H1 (cell line): ENCODE data around the gene KIAA1671. TPM values are rescaled to one million over a fixed set of nuclear protein-coding genes. Genes with fewer than 3 reads are reported as not detected.

Experiments used
- CTCF ChIA-PET: fragments of 300-600 bp; sonication (Branson Sonifier 250); formaldehyde crosslinking; loops from one replicate; lab custom pipeline; 2021; ENCODE audit not compliant: partially characterized antibody; lab: Charles Lee
- POLR2A ChIA-PET: fragments of 300-600 bp; sonication (Branson Sonifier 250); formaldehyde crosslinking; loops from one replicate; lab custom pipeline; 2021; ENCODE audit warnings: inconsistent platforms; ENCODE audit not compliant: partially characterized antibody; lab: Charles Lee
- DNase-seq, 2 experiments: peaks; one replicate each; pipeline versions ENCODE4 v3.0.0 to v3.0.0-alpha.2; 2010 to 2022; ENCODE audit warnings: low spot score in 2 of 2, low read depth in 1 of 2, mixed read lengths in 1 of 2
- FAIRE-seq: peaks from 2 replicates; lab custom pipeline; 2011; peaks lifted over from hg19 to GRCh38; lab: Jason Lieb, UNC
- H2AFZ ChIP-seq: 2 replicates; pipeline ENCODE4 v1.8.1; 2012; ENCODE audit warnings: low read length, inconsistent platforms
- H2AK5ac ChIP-seq: 2 replicates; pipeline ENCODE4 v1.6.1; 2013; ENCODE audit warnings: low read depth, low read length
- H2BK120ac ChIP-seq: replicated peaks from 2 replicates; pipeline ENCODE3; 2013; ENCODE audit warnings: low read depth, low read length, inconsistent platforms
- H2BK12ac ChIP-seq: 2 replicates; pipeline ENCODE4 v1.6.1; 2013; ENCODE audit warnings: low read depth, low read length
- H2BK15ac ChIP-seq: 2 replicates; pipeline ENCODE4 v1.6.1; 2013; ENCODE audit warnings: low read length
- H2BK20ac ChIP-seq: 2 replicates; pipeline ENCODE4 v1.6.1; 2013; ENCODE audit warnings: low read length
- H2BK5ac ChIP-seq: 2 replicates; pipeline ENCODE4 v1.6.1; 2013; ENCODE audit warnings: low read depth, low read length
- H3K14ac ChIP-seq: 2 replicates; pipeline ENCODE4 v1.6.1; 2013; ENCODE audit warnings: inconsistent platforms; ENCODE audit not compliant: insufficient read length
- H3K18ac ChIP-seq: 2 replicates; pipeline ENCODE4 v1.6.1; 2013; ENCODE audit warnings: low read length; ENCODE audit errors: extremely low read depth
- H3K23ac ChIP-seq: 2 replicates; pipeline ENCODE4 v1.6.1; 2013; ENCODE audit warnings: inconsistent platforms; ENCODE audit not compliant: insufficient read length
- H3K23me2 ChIP-seq: 2 replicates; pipeline ENCODE4 v1.6.1; 2013; ENCODE audit warnings: low read depth, low read length
- H3K27ac ChIP-seq: 2 replicates; pipeline ENCODE4 v1.6.1; 2011; ENCODE audit warnings: low read depth, low read length, inconsistent platforms
- H3K27me3 ChIP-seq, 4 experiments: replicated peaks in 1 of 4; 1 replicate in 1 of 4; 2 replicates in 3 of 4; pipeline versions ENCODE4 v1.6.1 to v1.8.1; 2011 to 2013; ENCODE audit warnings: low read length in 3 of 4, mild to moderate bottlenecking in 3 of 4, inconsistent platforms in 2 of 4, mixed read lengths in 2 of 4, moderate library complexity in 1 of 4; ENCODE audit not compliant: control insufficient read depth in 3 of 4, insufficient read depth in 3 of 4; ENCODE audit errors: extremely low read depth in 1 of 4
- H3K36me3 ChIP-seq, 4 experiments: 2 replicates each; pipeline versions ENCODE4 v1.6.1 to v1.8.1; 2011 to 2013; ENCODE audit warnings: mild to moderate bottlenecking in 4 of 4, low read length in 3 of 4, moderate library complexity in 2 of 4, control low read depth in 1 of 4, inconsistent platforms in 1 of 4; ENCODE audit not compliant: insufficient read depth in 4 of 4, control insufficient read depth in 2 of 4
- H3K4ac ChIP-seq: replicated peaks from 2 replicates; pipeline ENCODE3; 2013; ENCODE audit warnings: low read length, low read depth, mixed read lengths, inconsistent platforms; ENCODE audit not compliant: insufficient read length
- H3K4me1 ChIP-seq, 4 experiments: replicated peaks in 1 of 4; 1 replicate in 1 of 4; 2 replicates in 3 of 4; pipeline versions ENCODE4 v1.6.1 to v1.8.1; 2011 to 2013; ENCODE audit warnings: low read length in 3 of 4, inconsistent platforms in 2 of 4, mixed read lengths in 1 of 4; ENCODE audit not compliant: insufficient read depth in 4 of 4, control insufficient read depth in 3 of 4
- H3K4me2 ChIP-seq, 2 experiments: 2 replicates each; pipeline versions ENCODE4 v1.6.1 to v1.8.1; 2011 to 2013; ENCODE audit warnings: low read depth in 2 of 2, low read length in 2 of 2, control low read depth in 1 of 2, inconsistent platforms in 1 of 2, mild to moderate bottlenecking in 1 of 2; ENCODE audit not compliant: insufficient read depth in 1 of 2
- H3K4me3 ChIP-seq, 4 experiments: fragments of 200-600, 300-600 bp in 1 of 4; sonication (generic), shearing (Covaris generic), sonication (Bioruptor Twin) in 1 of 4; 2 replicates each; pipeline versions ENCODE4 v1.5.1 to v1.8.1; 2011 to 2016; ENCODE audit warnings: low read length in 4 of 4, low read depth in 3 of 4, control low read depth in 2 of 4, inconsistent platforms in 2 of 4, mild to moderate bottlenecking in 2 of 4, mixed read lengths in 1 of 4, moderate library complexity in 1 of 4; ENCODE audit not compliant: insufficient read depth in 2 of 4; ENCODE audit errors: extremely low read depth in 1 of 4
- H3K56ac ChIP-seq: replicated peaks from 2 replicates; pipeline ENCODE3; 2013; ENCODE audit warnings: low read depth, mild to moderate bottlenecking, mixed read lengths, low read length, inconsistent platforms; ENCODE audit not compliant: insufficient read length
- H3K79me1 ChIP-seq: 2 replicates; pipeline ENCODE4 v1.6.1; 2013; ENCODE audit warnings: low read depth, low read length, control low read depth
- H3K79me2 ChIP-seq, 2 experiments: 2 replicates each; pipeline versions ENCODE4 v1.6.1 to v1.8.1; 2012 to 2013; ENCODE audit warnings: low read length in 2 of 2, mild to moderate bottlenecking in 2 of 2, inconsistent platforms in 1 of 2; ENCODE audit not compliant: insufficient read depth in 2 of 2, control insufficient read depth in 1 of 2
- H3K9ac ChIP-seq, 4 experiments: replicated peaks in 1 of 4; 1 replicate in 1 of 4; 2 replicates in 3 of 4; pipeline versions ENCODE4 v1.6.1 to v1.8.1; 2011 to 2013; ENCODE audit warnings: low read depth in 3 of 4, low read length in 3 of 4, control low read depth in 2 of 4, mild to moderate bottlenecking in 2 of 4, moderate library complexity in 2 of 4, inconsistent platforms in 1 of 4; ENCODE audit errors: extremely low read depth in 1 of 4
- H3K9me3 ChIP-seq, 2 experiments: 2 replicates each; pipeline versions ENCODE4 v1.6.1 to v1.8.1; 2012 to 2013; ENCODE audit warnings: mild to moderate bottlenecking in 2 of 2, moderate library complexity in 2 of 2, control low read depth in 1 of 2, inconsistent platforms in 1 of 2, low read depth in 1 of 2, low read length in 1 of 2, mixed read lengths in 1 of 2; ENCODE audit not compliant: insufficient read depth in 2 of 2
- H4K20me1 ChIP-seq, 2 experiments: replicated peaks in 1 of 2; 2 replicates each; pipeline versions ENCODE3 to v1.8.1; 2011 to 2013; ENCODE audit warnings: inconsistent platforms in 2 of 2, low read length in 2 of 2, mild to moderate bottlenecking in 1 of 2; ENCODE audit not compliant: insufficient read depth in 2 of 2, control insufficient read depth in 1 of 2
- H4K5ac ChIP-seq: 2 replicates; pipeline ENCODE4 v1.6.1; 2013; ENCODE audit warnings: low read length, low read depth, mixed read lengths, inconsistent platforms; ENCODE audit not compliant: insufficient read length
- H4K8ac ChIP-seq: 2 replicates; pipeline ENCODE4 v1.8.0; 2013; ENCODE audit warnings: mild to moderate bottlenecking, moderate library complexity, low read length, inconsistent platforms; ENCODE audit not compliant: insufficient read depth; ENCODE audit errors: extremely low read depth
- H4K91ac ChIP-seq: replicated peaks from 2 replicates; pipeline ENCODE3; 2013; ENCODE audit warnings: low read length, mixed read lengths, inconsistent platforms; ENCODE audit not compliant: insufficient read length
- EP300 ChIP-seq, 2 experiments: IDR thresholded peaks; 1 replicate in 1 of 2; 2 replicates in 1 of 2; pipeline ENCODE4 v1.6.1; 2011 to 2012; ENCODE audit warnings: low read depth in 2 of 2, low read length in 2 of 2, mild to moderate bottlenecking in 2 of 2, borderline replicate concordance in 1 of 2, inconsistent platforms in 1 of 2, moderate library complexity in 1 of 2
- KDM1A ChIP-seq: fragments of 200-600, 300-600 bp; sonication (generic); IDR thresholded peaks from 2 replicates; pipeline ENCODE4 v1.7.1; 2016; ENCODE audit warnings: mild to moderate bottlenecking, low read length, borderline replicate concordance
- PHF8 ChIP-seq: fragments of 200-600 bp; sonication (generic); conservative IDR thresholded peaks from 2 replicates; pipeline ENCODE4 v1.7.1; 2012; ENCODE audit warnings: low read depth, mild to moderate bottlenecking, inconsistent platforms, low read length, moderate library complexity
- SAP30 ChIP-seq: fragments of 300-600 bp; sonication (generic); IDR thresholded peaks from 2 replicates; pipeline ENCODE4 v1.7.1; 2012; ENCODE audit warnings: low read length, moderate library complexity, mild to moderate bottlenecking, inconsistent platforms; ENCODE audit not compliant: insufficient read depth, insufficient replicate concordance
- SIRT6 ChIP-seq: IDR thresholded peaks from one replicate; pipeline ENCODE4 v1.7.1; 2012; ENCODE audit warnings: low read length, inconsistent platforms
- TAF7 ChIP-seq: optimal IDR thresholded peaks from 2 replicates; pipeline ENCODE3; 2011; ENCODE audit warnings: low read depth, mild to moderate bottlenecking, inconsistent platforms, low read length, moderate library complexity, borderline replicate concordance
- YY1 ChIP-seq: IDR thresholded peaks from 2 replicates; pipeline ENCODE4 v1.6.1; 2011; ENCODE audit warnings: low read depth, mild to moderate bottlenecking, low read length
- WGBS, 2 experiments: shearing (Covaris generic) in 1 of 2; methylation state at CpG; one replicate each; pipeline versions ENCODE4 v1.1.6 to v1.1.7; 2013 to 2015; ENCODE audit warnings: low lambda C conversion rate in 2 of 2, mixed read lengths in 2 of 2, inconsistent platforms in 1 of 2, low coverage in 1 of 2, missing lambda C conversion rate in 1 of 2; ENCODE audit not compliant: insufficient replicate concordance in 2 of 2, insufficient coverage in 1 of 2, insufficient read length in 1 of 2; ENCODE audit errors: extremely low coverage in 1 of 2, missing lambda C conversion rate in 1 of 2; 5-methylcytosine and 5-hydroxymethylcytosine counted together
- polyA plus RNA-seq, 7 experiments: library from polyadenylated mRNA; depleted of rRNA in 3 of 7; stranded (reverse) in 5 of 7; unstranded in 2 of 7; fragments of >200 nt in 5 of 7; fragments of 200-250 nt in 2 of 7; gene quantifications; 1 replicate in 5 of 7; 2 replicates in 1 of 7; 4 replicates in 1 of 7; pipeline versions ENCODE4 v1.2.1 to v1.2.3, GENCODE V29; 2011 to 2013; ENCODE audit warnings: missing spikeins in 2 of 7, mixed read lengths in 2 of 7
- total RNA-seq: library from RNA; stranded (reverse); fragmentation: NEBNext Ultra II Directional; extraction: Animal tissue kit (Norgen Biotek cat#: 25700); gene quantifications from 2 replicates; pipeline ENCODE4 v1.2.1, GENCODE V29; 2021

Gene KIAA1671
- total and polyA plus RNA-seq, 2 of the 8 experiments (the other 6 are each of a cell fraction or from before 2014, with no cell fraction given) = 6.4 to 23.9 TPM

DNA sequence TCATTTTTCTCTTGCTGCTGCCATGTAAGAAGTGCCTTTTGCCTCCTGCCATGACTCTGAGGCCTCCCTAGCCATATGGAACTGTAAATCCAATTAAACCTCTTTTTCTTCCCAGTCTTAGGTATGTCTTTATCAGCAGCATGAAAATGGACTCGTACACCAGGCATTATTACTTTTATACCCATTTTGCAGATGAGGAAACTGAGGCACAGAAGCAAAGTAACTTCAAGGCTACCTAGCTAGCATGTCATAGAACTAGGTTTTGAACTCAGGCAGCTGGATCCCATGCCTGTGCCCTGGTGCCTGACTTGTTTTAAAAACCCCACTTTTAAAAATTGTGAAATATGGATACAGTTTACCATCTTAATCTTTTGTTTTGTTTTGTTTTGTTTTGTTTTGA lies 25.8 kb downstream of the KIAA1671 start:
- no peak overlapping the region for H3K14ac ChIP-seq
- H3K9me3 ChIP-seq = no peaks in the 10 kb centered on the region
- no peaks in the 10 kb centered on the region for H3K23me2 ChIP-seq
- H2BK20ac ChIP-seq = no peak overlapping the region
- H4K5ac ChIP-seq = no peak overlapping the region
- no peak overlapping the region for H4K8ac ChIP-seq
- no peak overlapping the region for H2BK15ac ChIP-seq
- H3K36me3 ChIP-seq = no peaks in the 10 kb centered on the region
- no peaks in the 10 kb centered on the region for H3K27me3 ChIP-seq
- ChIA-PET CTCF (no interaction called here), POLR2A (no interaction called here)
- H3K4ac ChIP-seq = no peak overlapping the region
- H2BK5ac ChIP-seq = no peak overlapping the region
- H3K79me2 ChIP-seq = peaks cover 0 to 14% of the 10 kb centered on the region in 2 experiments; a peak in 2 of 4 replicates
- H4K91ac ChIP-seq = no peak overlapping the region
- FAIRE-seq = no peak
- H2BK12ac ChIP-seq = no peak overlapping the region
- H2BK120ac ChIP-seq = no peak overlapping the region
- H3K27ac ChIP-seq = no peak overlapping the region
- H3K23ac ChIP-seq = no peak overlapping the region
- H3K18ac ChIP-seq = no peak overlapping the region
- H3K4me1 ChIP-seq = peaks cover 3 to 22% (median 15%) of the 10 kb centered on the region in 4 experiments
- H3K4me3 ChIP-seq = no peak overlapping the region
- DNase-seq = no peak
- no peak overlapping the region for H2AFZ ChIP-seq
- H4K20me1 ChIP-seq = peaks cover 0 to 2% of the 10 kb centered on the region in 2 experiments
- no peak overlapping the region for H3K4me2 ChIP-seq
- H3K79me1 ChIP-seq = peaks cover 7% of the 10 kb centered on the region
- H3K9ac ChIP-seq = no peak overlapping the region
- no peak overlapping the region for H2AK5ac ChIP-seq
- TF ChIP-seq EP300 (IDR thresholded peaks at IDR 0.05; ENCODE audit: borderline replicate concordance in 1 of 2, low read depth in 2 of 2, low read length in 2 of 2) = no peak
- peak; percentile 67; the same call in 1 of the 2 replicates for TF ChIP-seq KDM1A
- TF ChIP-seq TAF7 = no peak
- TF ChIP-seq SIRT6 = no peak
- no peak for TF ChIP-seq SAP30
- no peak for TF ChIP-seq YY1
- TF ChIP-seq PHF8 = no peak
- 87% methylated on average over 1 of the region's 1 CpG; no CpG with 5 or more reads in 1 of the 2 experiments for WGBS, 2 experiments
- no peak overlapping the region for H3K56ac ChIP-seq
